Fibroblast of peridontal ligament (primary cell): ENCODE results near the gene YIPF1.
A peak's percentile ranks its signal among the peaks of the same experiment; 100 is the strongest.
"Not testable (repeated sequence)": the region's sequence is repeated elsewhere in the genome, so short reads cannot be mapped to it uniquely, and the experiment has no call there.

ENCODE experiments used
- DNase-seq: peaks from one replicate; pipeline ENCODE4 v3.0.0-alpha.2; 2010; ENCODE audit errors: extremely low read depth

Gene YIPF1

DNA sequence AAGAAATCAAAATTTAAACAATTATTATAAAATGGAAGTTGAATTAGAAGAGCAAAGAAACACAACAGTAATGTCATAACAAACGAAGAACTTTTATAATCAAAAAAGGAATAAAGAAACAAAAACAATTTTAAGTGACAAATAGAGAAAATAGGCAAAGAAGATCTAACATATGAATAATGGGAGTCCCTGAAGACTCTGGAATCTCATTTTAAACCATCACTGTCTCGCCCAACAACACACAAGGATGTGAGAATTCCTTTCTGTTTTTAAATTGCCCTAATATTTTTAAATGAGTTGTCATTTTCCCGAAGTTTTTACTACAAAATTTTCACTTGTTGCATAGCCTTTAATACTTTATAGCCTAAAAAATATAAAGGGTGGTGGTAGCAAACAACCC lies 47.2 kb downstream of the YIPF1 start:
- no peak for DNase-seq

- DNase-seq = no peak
Observed at GRCh38 chr1:53838654-53838974, 51.0 kb downstream of the YIPF1 start.

GRCh38 chr1:53837924-53838653 lies 51.5 kb downstream of the YIPF1 start, which contains the start of gene NDC1:
TSS of gene NDC1 (minus strand) at chr1:53838296. CDS start at chr1:53838261, 35 bp downstream.
- DNase-seq = peak; percentile 95

- no peak for DNase-seq
Observed at GRCh38 chr1:53837646-53837923, 52.0 kb downstream of the YIPF1 start.

GRCh38 chr1:53835491-53835890 lies 54.1 kb downstream of the YIPF1 start:
- DNase-seq = peak; percentile 12

- no peak for DNase-seq
Observed at GRCh38 chr1:53834776-53835175, 54.8 kb downstream of the YIPF1 start.

DNA sequence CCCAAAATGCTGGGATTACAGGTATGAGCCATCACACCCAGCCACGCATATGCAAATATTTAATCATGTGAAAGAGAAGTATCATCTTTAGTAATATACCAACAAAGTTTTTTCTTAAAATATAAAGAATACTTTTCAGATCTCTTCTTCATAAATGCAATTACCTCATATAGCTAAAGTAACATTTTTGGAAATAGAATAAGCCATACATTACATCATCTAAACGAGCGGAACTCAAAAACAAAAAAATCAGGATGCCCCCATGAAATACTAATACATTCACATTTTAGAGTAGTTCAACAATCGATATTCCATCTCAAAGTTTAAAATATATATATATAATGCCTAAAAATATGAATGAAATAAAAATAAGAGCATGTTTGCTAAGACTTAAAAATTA lies 56.2 kb downstream of the YIPF1 start:
- DNase-seq = no peak

DNA sequence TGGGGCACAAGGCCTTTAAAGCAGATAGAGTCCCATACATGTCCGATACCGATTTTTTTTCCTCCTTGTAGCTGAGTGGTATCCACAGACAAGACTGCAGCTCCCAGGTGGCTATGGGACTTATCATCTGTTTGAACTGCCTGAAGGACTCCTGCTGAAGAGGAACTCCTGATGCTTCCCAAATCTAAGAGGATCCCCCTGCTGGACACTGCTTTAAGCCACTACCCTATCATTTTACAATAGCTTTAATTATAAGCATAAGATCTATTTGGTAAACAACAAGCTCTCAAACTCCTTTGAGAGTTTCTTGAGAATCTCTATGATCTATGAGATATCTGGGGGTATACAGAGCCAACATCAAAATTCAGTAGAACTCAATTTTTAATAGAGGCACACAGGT lies 63.2 kb downstream of the YIPF1 start:
- DNase-seq = peak; percentile 51

- DNase-seq = no peak
Observed at GRCh38 chr1:53825306-53825705, 64.3 kb downstream of the YIPF1 start.

DNA sequence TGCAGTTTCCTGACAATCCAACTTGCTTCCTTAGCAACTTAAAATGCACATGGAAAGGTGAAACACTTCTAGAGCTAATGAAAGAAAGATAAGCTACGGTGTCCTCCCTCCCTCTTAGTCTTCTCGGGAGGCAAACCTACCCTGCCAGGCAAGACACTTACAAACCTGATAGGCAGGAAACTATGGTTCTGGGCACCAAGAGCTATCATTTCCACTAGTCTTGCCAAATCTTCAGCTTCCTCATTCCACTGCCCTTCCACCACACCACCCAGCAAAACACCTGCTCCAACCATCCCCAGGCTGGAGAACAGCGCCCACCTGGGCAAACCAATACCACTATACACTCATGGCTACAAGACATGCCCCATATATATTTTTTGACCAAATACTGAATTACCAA lies 66.7 kb downstream of the YIPF1 start:
- DNase-seq = no peak

- DNase-seq = no peak
Observed at GRCh38 chr1:53821380-53821779, 68.2 kb downstream of the YIPF1 start.

DNA sequence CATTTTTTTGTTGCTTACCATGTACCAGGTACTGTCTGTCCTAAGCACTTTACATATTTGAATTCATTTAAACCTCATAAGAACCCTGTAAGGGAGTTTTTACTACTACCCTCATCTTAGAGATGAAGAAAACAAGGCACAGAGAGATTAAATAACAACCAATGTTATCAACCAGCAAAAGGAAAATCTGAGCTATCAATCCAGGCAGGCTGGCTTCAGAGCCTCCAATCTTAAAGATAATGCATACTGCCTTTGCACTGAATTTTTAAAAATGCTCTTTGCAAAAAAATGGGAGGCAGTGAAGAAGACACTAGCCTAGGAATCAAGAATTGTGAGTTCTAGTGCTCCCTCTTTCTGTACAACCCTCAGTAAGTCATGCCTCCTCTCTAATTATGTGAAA lies 70.2 kb downstream of the YIPF1 start:
- DNase-seq = no peak

GRCh38 chr1:53816584-53816983 lies 73.0 kb downstream of the YIPF1 start:
- DNase-seq = not testable (repeated sequence)

DNA sequence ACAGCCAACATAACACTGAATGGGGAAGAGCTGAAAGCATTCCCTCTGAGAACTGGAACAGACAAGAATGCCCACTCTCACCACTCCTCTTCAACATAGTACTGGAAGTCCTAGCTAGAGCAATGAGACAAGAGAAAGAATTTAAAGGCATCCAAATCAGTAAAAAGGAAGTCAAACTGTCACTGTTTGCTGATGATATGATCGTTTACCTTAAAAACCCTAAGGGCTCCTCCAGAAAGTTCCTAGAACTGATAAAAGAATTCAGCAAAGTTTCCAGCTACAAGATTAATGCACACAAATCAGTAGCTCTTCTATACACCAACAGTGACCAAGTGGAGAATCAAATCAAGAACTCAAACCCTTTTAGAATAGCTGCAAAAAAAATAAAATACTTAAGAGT lies 74.1 kb downstream of the YIPF1 start:
- DNase-seq = not testable (repeated sequence)

- no peak for DNase-seq
Observed at GRCh38 chr1:53811414-53811851, 78.2 kb downstream of the YIPF1 start.

GRCh38 chr1:53810497-53810896 lies 79.1 kb downstream of the YIPF1 start:
- DNase-seq = no peak

DNA sequence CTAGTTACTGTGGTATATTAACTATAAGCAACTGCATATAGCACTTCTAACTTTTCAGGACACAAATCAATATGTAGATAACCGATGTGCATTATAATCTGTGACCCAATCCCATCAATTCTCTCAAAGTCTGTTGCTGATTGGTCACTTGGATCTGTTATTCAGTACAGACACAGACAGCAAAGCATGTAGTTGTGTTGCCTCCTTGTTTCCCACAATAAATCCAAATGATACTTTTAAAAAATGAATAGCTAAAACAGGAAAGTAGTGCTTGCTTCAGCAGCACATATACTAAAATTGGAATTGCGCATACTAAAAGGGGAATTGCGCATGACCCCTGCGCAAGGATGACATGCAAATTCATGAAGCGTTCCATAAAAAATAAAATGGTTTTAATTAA lies 79.6 kb downstream of the YIPF1 start:
- DNase-seq = no peak

DNA sequence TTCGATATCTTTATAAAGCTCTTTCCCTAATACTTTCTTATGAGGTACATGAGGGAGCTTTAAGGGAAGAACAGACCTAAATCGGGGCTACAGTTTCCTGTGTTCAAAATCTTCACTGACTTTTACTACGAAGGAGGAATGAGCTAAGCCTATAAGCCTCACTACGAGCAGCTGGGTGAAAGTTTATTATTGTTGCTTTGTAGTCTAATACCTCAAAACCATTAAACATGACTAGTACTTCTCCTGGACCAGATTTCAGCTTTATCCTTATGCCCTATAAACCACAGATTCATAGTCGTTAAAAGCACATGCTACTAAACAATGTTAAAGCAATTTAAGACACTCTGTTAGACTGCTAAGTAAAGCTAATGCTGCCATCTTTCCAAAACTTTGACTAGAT lies 81.7 kb downstream of the YIPF1 start:
- DNase-seq = peak; percentile 62

DNA sequence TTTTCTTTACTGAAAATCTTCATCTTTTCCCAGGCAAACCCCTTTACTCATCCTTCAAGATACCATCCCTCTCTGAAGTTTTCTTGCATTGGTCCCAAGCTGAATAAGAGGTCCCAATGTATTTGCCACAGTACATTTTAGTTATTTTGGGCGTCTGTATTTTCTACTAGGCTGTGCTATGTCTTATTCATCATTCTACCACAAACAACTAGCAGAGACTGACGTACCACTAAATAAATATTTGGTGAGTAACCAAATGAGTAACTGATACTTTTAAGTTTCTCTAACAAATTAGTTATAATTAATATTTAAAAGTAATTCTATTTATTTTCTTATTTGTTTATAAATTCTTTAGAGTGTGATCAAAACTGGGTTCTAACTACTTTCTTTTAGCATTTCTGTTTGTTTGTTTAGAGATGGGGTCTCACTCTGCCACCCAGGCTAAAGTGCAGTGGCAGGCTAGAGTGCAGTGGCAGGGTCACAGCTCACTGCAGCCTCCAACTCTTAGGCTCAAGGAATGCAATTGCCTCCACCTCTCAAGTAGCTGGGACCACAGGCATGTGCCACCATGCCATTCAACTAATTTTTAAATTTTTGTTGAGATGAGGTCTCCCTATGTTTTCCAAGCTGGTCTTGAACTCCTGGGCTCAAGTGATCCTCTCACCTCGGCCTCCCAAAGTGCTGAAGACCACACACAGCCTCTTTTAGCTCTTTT lies 84.6 kb downstream of the YIPF1 start:
- no peak for DNase-seq

GRCh38 chr1:53804181-53804580 lies 85.4 kb downstream of the YIPF1 start:
- DNase-seq = no peak
